SK-N-SH treated with all-trans-retinoic acid at 6 μM for 48 hours (cell line): Measurements from ENCODE around the gene FPR2.
"Not testable (repeated sequence)": the region's sequence is repeated elsewhere in the genome, so short reads cannot be mapped to it uniquely, and the experiment has no call there.

Experiments
- ATAC-seq: fragments of 200-7000 bp; cut with Tn5 transposase; 3 replicates; pipeline ENCODE4 v1.9.1; 2020; ENCODE audit warnings: mild to moderate bottlenecking, moderate library complexity
- ARNTL ChIP-seq: fragments of 450-650 bp; formaldehyde crosslinking; IDR thresholded peaks from 2 replicates; pipeline ENCODE4 v1.5.0; 2020; ENCODE audit warnings: low read depth, mild to moderate bottlenecking, moderate library complexity, borderline replicate concordance
- BACH2 ChIP-seq: fragments of 250-450 bp; sonication (Bioruptor Pico); IDR thresholded peaks from 2 replicates; pipeline ENCODE4 v1.9.0; 2021; ENCODE audit warnings: mild to moderate bottlenecking, borderline replicate concordance
- CREB5 ChIP-seq: fragments of 250-450 bp; sonication (Bioruptor Pico); IDR thresholded peaks from 2 replicates; pipeline ENCODE4 v1.5.1; 2020; ENCODE audit warnings: low read depth, mild to moderate bottlenecking, moderate library complexity
- CSDC2 ChIP-seq: fragments of 250-450 bp; sonication (Bioruptor Pico); IDR thresholded peaks from 2 replicates; pipeline ENCODE4 v1.5.0; 2020; ENCODE audit warnings: mild to moderate bottlenecking, moderate library complexity
- ESRRG ChIP-seq: fragments of 250-450 bp; sonication (Bioruptor Pico); IDR thresholded peaks from 2 replicates; pipeline ENCODE4 v1.6.1; 2021; ENCODE audit warnings: mild to moderate bottlenecking
- GLIS3 ChIP-seq: fragments of 250-450 bp; sonication (Bioruptor Pico); IDR thresholded peaks from 2 replicates; pipeline ENCODE4 v1.5.0; 2020; ENCODE audit warnings: mild to moderate bottlenecking, moderate library complexity
- ISL1 ChIP-seq: fragments of 250-450 bp; sonication (Bioruptor Pico); IDR thresholded peaks from 2 replicates; pipeline ENCODE4 v2.1.2; 2022; ENCODE audit warnings: mild to moderate bottlenecking, moderate library complexity
- OSR1 ChIP-seq: fragments of 250-450 bp; sonication (Bioruptor Pico); IDR thresholded peaks from 2 replicates; pipeline ENCODE4 v1.8.0; 2022; ENCODE audit warnings: moderate library complexity, mild to moderate bottlenecking, inconsistent platforms
- PPARA ChIP-seq: fragments of 250-450 bp; sonication (Bioruptor Pico); IDR thresholded peaks from 2 replicates; pipeline ENCODE4 v1.5.0; 2020; ENCODE audit warnings: mild to moderate bottlenecking, borderline replicate concordance
- RARB ChIP-seq: fragments of 250-450 bp; sonication (Bioruptor Pico); IDR thresholded peaks from 2 replicates; pipeline ENCODE4 v1.8.0; 2021; ENCODE audit warnings: mild to moderate bottlenecking, moderate library complexity
- SNAI2 ChIP-seq: fragments of 250-450 bp; sonication (Bioruptor Pico); IDR thresholded peaks from 2 replicates; pipeline ENCODE4 v1.5.0; 2020; ENCODE audit warnings: mild to moderate bottlenecking, moderate library complexity
- TCF4 ChIP-seq: fragments of 250-450 bp; sonication (Bioruptor Pico); IDR thresholded peaks from 2 replicates; pipeline ENCODE4 v1.8.0; 2021; ENCODE audit warnings: mild to moderate bottlenecking, moderate library complexity, borderline replicate concordance
- ZC3H10 ChIP-seq: fragments of 250-450 bp; sonication (Bioruptor Pico); IDR thresholded peaks from 2 replicates; pipeline ENCODE4 v1.5.1; 2021; ENCODE audit warnings: mild to moderate bottlenecking, moderate library complexity
- ZFP3 ChIP-seq: fragments of 250-450 bp; sonication (Bioruptor Pico); IDR thresholded peaks from 2 replicates; pipeline ENCODE4 v1.5.0; 2020; ENCODE audit warnings: mild to moderate bottlenecking, moderate library complexity
- ZFP30 ChIP-seq: fragments of 450-650 bp; formaldehyde crosslinking; IDR thresholded peaks from 2 replicates; pipeline ENCODE4 v1.5.0; 2022; ENCODE audit warnings: mild to moderate bottlenecking, moderate library complexity
- ZNF565 ChIP-seq: fragments of 450-650 bp; formaldehyde crosslinking; conservative IDR thresholded peaks from 2 replicates; pipeline ENCODE4 v1.5.0; 2020; ENCODE audit warnings: low read depth, mild to moderate bottlenecking, moderate library complexity
- ZNF70 ChIP-seq: fragments of 450-650 bp; formaldehyde crosslinking; IDR thresholded peaks from 2 replicates; pipeline ENCODE4 v1.5.0; 2020; ENCODE audit warnings: mild to moderate bottlenecking, moderate library complexity
- ZNF8 ChIP-seq: fragments of 450-650 bp; formaldehyde crosslinking; IDR thresholded peaks from 2 replicates; pipeline ENCODE4 v1.5.0; 2020; ENCODE audit warnings: mild to moderate bottlenecking, moderate library complexity
- TF ChIP-seq, protein P1 (sequence below): fragments of 250-450 bp; sonication (Bioruptor Pico); IDR thresholded peaks from 2 replicates; pipeline ENCODE4 v1.8.0; 2021; ENCODE audit warnings: low read depth, mild to moderate bottlenecking, moderate library complexity, borderline replicate concordance
- TF ChIP-seq, protein P2 (sequence below): fragments of 250-450 bp; sonication (Bioruptor Pico); IDR thresholded peaks from 2 replicates; pipeline ENCODE4 v1.5.1; 2021; ENCODE audit warnings: mild to moderate bottlenecking, moderate library complexity

FPR2 gene

DNA sequence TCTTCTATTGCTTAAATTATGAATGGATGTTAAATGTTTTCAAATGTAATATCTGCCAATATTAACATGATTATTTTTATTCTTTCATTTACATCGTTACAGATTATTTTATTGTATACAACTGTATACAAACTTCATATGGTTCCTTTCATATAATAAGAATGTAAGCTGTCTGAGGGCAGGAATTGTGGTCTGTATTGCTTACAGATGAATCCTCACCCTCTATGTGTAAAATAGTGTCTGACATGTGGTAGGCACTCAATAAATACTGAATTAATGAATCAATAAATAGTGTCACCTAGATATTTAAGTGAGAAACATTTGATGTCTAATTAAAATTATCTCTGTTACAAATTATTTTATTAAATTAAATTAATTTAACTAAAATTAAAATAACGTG is 41.8 kb downstream of the FPR2 start:
- ATAC-seq, result no peak
- TF ChIP-seq ARNTL (CRISPR knock-in tag) (no peak), ZC3H10 (CRISPR knock-in tag) (no peak)
- TF ChIP-seq, protein P1, sequence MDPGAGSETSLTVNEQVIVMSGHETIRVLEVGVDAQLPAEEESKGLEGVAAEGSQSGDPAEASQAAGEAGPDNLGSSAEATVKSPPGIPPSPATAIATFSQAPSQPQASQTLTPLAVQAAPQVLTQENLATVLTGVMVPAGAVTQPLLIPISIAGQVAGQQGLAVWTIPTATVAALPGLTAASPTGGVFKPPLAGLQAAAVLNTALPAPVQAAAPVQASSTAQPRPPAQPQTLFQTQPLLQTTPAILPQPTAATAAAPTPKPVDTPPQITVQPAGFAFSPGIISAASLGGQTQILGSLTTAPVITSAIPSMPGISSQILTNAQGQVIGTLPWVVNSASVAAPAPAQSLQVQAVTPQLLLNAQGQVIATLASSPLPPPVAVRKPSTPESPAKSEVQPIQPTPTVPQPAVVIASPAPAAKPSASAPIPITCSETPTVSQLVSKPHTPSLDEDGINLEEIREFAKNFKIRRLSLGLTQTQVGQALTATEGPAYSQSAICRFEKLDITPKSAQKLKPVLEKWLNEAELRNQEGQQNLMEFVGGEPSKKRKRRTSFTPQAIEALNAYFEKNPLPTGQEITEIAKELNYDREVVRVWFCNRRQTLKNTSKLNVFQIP (CRISPR knock-in tag), result no peak

DNA sequence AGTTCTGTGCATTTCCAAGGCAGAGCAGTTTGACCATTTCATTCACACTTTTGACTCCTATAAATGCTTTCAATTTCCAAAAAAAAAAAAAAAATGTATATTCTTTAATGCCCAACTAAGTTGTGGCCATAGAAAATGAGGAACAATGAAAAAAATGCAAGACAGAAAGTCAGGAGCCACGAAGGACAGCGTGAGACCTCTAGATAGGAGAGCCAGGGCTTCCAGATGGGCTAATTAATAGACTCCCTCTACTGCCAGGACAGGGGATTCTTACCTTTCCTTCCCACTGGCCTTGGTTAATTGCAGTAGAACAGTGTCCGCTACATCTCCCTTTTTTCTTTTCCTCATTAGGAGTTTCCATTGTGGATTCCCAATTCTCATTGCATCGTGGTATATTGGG is 42.5 kb downstream of the FPR2 start:
- ATAC-seq, result no peak
- no peak for TF ChIP-seq CREB5 (CRISPR knock-in tag)
- TF ChIP-seq SNAI2 (CRISPR knock-in tag), result no peak
- TF ChIP-seq ESRRG, result no peak
- no peak for TF ChIP-seq PPARA (CRISPR knock-in tag)
- no peak for TF ChIP-seq ZFP3 (CRISPR knock-in tag)

DNA sequence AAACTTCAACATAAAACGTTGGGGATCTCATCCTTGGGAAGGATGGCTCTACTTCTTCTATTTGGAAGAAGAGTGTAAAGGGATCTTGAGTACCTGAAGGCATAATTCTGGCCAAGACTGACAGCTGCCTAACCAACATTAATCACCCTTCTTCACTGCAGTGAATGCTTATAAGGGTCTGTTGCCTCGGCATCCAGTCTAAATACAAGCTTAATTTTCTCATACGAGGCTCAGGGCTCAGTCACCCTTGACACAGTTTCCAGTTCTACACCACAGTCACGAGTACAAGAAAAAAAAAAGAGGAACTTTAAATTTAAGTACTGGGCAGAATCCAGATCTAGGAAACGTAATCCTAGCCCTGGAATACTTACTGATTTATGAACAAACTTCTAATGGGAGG is 43.0 kb downstream of the FPR2 start:
- no peak for ATAC-seq
- TF ChIP-seq SNAI2 (CRISPR knock-in tag) (no peak), ZFP30 (no peak), CREB5 (CRISPR knock-in tag) (no peak), PPARA (CRISPR knock-in tag) (no peak), ZFP3 (CRISPR knock-in tag) (no peak), ZNF70 (CRISPR knock-in tag) (no peak), CSDC2 (CRISPR knock-in tag) (no peak), ZC3H10 (CRISPR knock-in tag) (no peak), GLIS3 (CRISPR knock-in tag) (no peak), ZNF565 (CRISPR knock-in tag) (no peak), RARB (CRISPR knock-in tag) (no peak), BACH2 (CRISPR knock-in tag) (no peak), ZNF8 (CRISPR knock-in tag) (no peak), OSR1 (CRISPR knock-in tag) (no peak), ISL1 (no peak), TCF4 (no peak)
- TF ChIP-seq, protein P2, sequence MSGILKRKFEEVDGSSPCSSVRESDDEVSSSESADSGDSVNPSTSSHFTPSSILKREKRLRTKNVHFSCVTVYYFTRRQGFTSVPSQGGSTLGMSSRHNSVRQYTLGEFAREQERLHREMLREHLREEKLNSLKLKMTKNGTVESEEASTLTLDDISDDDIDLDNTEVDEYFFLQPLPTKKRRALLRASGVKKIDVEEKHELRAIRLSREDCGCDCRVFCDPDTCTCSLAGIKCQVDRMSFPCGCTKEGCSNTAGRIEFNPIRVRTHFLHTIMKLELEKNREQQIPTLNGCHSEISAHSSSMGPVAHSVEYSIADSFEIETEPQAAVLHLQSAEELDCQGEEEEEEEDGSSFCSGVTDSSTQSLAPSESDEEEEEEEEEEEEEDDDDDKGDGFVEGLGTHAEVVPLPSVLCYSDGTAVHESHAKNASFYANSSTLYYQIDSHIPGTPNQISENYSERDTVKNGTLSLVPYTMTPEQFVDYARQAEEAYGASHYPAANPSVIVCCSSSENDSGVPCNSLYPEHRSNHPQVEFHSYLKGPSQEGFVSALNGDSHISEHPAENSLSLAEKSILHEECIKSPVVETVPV (CRISPR knock-in tag), result no peak
- TF ChIP-seq, protein P1 (CRISPR knock-in tag), result no peak

- not testable (repeated sequence) for ATAC-seq
Measured at GRCh38 chr19:51804789-51805188, 43.8 kb downstream of the FPR2 start.

DNA sequence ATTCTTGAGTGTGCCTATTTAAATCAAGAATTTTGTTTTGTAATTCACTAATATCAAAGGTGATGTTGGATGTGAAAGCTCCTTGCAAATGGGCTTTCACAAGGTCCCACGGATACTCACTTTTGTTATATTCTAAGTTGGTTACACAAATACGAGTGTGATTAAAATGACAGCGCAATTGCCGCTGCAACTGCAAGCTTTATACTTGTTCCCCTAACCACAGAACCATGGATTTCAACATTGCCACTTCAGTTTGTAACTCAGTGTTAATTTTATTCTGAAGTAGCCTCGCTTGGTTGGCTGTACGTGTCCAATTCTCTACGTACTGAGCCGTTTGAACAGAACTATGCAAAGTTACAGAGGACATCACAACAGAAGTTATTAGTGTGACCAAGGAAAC is 44.4 kb downstream of the FPR2 start:
- not testable (repeated sequence) for ATAC-seq

DNA sequence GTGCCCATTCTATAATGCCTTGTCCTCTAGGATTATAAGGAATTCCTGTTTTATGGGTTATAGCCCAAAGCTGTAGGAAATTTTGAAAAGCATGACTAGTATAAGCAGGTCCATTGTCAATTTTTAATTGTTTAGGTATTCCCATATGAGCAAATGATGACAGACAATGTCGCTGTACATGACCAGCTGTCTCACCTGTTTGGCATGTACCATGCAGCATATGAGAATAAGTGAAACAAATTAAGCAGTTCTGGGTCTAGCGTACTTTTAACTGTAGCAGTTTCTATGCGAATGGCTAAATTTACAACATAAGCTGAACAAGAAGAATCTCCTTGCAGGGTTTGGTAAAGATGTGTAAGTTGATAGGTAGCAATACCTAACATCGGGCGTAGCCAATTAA is 45.6 kb downstream of the FPR2 start:
- not testable (repeated sequence) for ATAC-seq
